Panc1 (cell line): ENCODE data around the gene MAG. TPM values are rescaled to one million over a fixed set of nuclear protein-coding genes. Genes with fewer than 3 reads are reported as not detected.
A peak's percentile ranks its signal among the peaks of the same experiment; 100 is the strongest.

Experiments
- ATAC-seq: fragments of 200-7000 bp; cut with Tn5 transposase; 2 replicates; pipeline ENCODE4 v1.9.1; 2020; ENCODE audit warnings: mild to moderate bottlenecking, moderate library complexity
- BruUV-seq: library from RNA; stranded (reverse); fragments of 400-500 nt; replicated peaks from 2 replicates; lab custom pipeline; 2021; lab: Mats Ljungman, UMichigan
- CTCF ChIA-PET: fragments of 300-600 bp; sonication (Branson Sonifier 250); formaldehyde crosslinking; loops from one replicate; lab custom pipeline; 2022; ENCODE audit warnings: antibody characterized with exemption; lab: Charles Lee
- POLR2A ChIA-PET: fragments of 300-600 bp; sonication (Branson Sonifier 250); formaldehyde crosslinking; loops from one replicate; lab custom pipeline; 2022; ENCODE audit warnings: antibody characterized with exemption; lab: Charles Lee
- DNase-seq: peaks from one replicate; pipeline ENCODE4 v3.0.0-alpha.2; 2010; ENCODE audit warnings: low read depth, low spot score
- H3K27ac ChIP-seq: 2 replicates; pipeline ENCODE4 v1.5.1; 2011; ENCODE audit warnings: mild to moderate bottlenecking, low read length, inconsistent platforms
- H3K27me3 ChIP-seq: fragments of 200-500 bp; sonication (Bioruptor generic); 2 replicates; pipeline ENCODE4 v1.6.0; 2014; ENCODE audit warnings: low read length, inconsistent platforms; ENCODE audit not compliant: control insufficient read depth, insufficient read depth
- H3K36me3 ChIP-seq: fragments of 200-500 bp; sonication (Bioruptor generic); 2 replicates; pipeline ENCODE4 v1.5.1; 2014; ENCODE audit warnings: inconsistent platforms, mild to moderate bottlenecking, low read length, moderate library complexity; ENCODE audit not compliant: control insufficient read depth, insufficient read depth
- H3K4me1 ChIP-seq: 2 replicates; pipeline ENCODE4 v1.5.1; 2011; ENCODE audit warnings: inconsistent platforms, mild to moderate bottlenecking, low read length, moderate library complexity; ENCODE audit not compliant: control insufficient read depth, insufficient read depth
- H3K4me3 ChIP-seq, 2 experiments: 2 replicates each; pipeline ENCODE4 v1.5.1; 2011 to 2012; ENCODE audit warnings: low read depth in 2 of 2, low read length in 2 of 2, mild to moderate bottlenecking in 2 of 2, inconsistent platforms in 1 of 2, moderate library complexity in 1 of 2
- H3K9me3 ChIP-seq: fragments of 200-500 bp; sonication (Bioruptor generic); 2 replicates; pipeline ENCODE4 v1.5.1; 2014; ENCODE audit warnings: low read depth, mild to moderate bottlenecking, inconsistent platforms, low read length, moderate library complexity; ENCODE audit not compliant: control insufficient read depth, insufficient read depth
- CTCF ChIP-seq: fragments of 450-650 bp; IDR thresholded peaks from 2 replicates; pipeline ENCODE4 v1.5.1; 2017; ENCODE audit warnings: mild to moderate bottlenecking
- POLR2AphosphoS5 ChIP-seq: IDR thresholded peaks from 2 replicates; pipeline ENCODE4 v1.6.1; 2012; ENCODE audit warnings: mild to moderate bottlenecking, low read depth, low read length, moderate library complexity
- REST ChIP-seq, 2 experiments: IDR thresholded peaks; 2 replicates each; pipeline ENCODE4 v1.6.1; 2011 to 2012; ENCODE audit warnings: low read depth in 2 of 2, control low read depth in 1 of 2, low read length in 1 of 2, mild to moderate bottlenecking in 1 of 2, moderate library complexity in 1 of 2; ENCODE audit not compliant: insufficient read depth in 1 of 2
- SIN3A ChIP-seq: IDR thresholded peaks from 2 replicates; pipeline ENCODE4 v1.6.1; 2012; ENCODE audit warnings: low read depth, mild to moderate bottlenecking, low read length, moderate library complexity, borderline replicate concordance; ENCODE audit not compliant: insufficient read depth
- TCF7L2 ChIP-seq: IDR thresholded peaks from 2 replicates; pipeline ENCODE4 v1.6.1; 2011; ENCODE audit warnings: mild to moderate bottlenecking, low read depth, low read length, inconsistent platforms
- in situ Hi-C: cut with HindIII; loops from 2 replicates; pipeline ENCODE4 v1.10.0; 2016; ENCODE audit warnings: low sequenced_read_pairs, low pct_unique_long_range_greater_than_20kb
- intact Hi-C: fragments of 100-400 bp; cut with micrococcal nuclease; formaldehyde crosslinking; loops from one replicate; pipeline ENCODE4 v1.10.0; 2022; ENCODE audit not compliant: unreplicated experiment
- total RNA-seq: library from RNA; stranded (reverse); gene quantifications from one replicate; pipeline ENCODE4 v1.2.1, GENCODE V29; 2021; ENCODE audit not compliant: unreplicated experiment

The MAG gene
- total RNA-seq, 1 experiment from 2014 or later, result not detected

- DNase-seq (peak; percentile 53), ATAC-seq (peak; percentile 85)
- peak overlapping the region; percentile 73 to 78 for H3K4me3 ChIP-seq
- H3K36me3 ChIP-seq, result no peaks in the 10 kb centered on the region; the same call in 1 of the 2 replicates
- in situ Hi-C loops, result no loop called here
- peaks cover 25% of the 10 kb centered on the region for H3K27me3 ChIP-seq
- peaks cover 4% of the 10 kb centered on the region; the same call in 1 of the 2 replicates for H3K4me1 ChIP-seq
- no TSS peak for BruUV-seq
- intact Hi-C loops, result no loop called here
- no peaks in the 10 kb centered on the region; the same call in 1 of the 2 replicates for H3K9me3 ChIP-seq
- POLR2A ChIA-PET, result no interaction called here
- TF ChIP-seq TCF7L2 (0 out of 2 replicates have a peak, but pooled peaks have one; percentile 24), REST (IDR thresholded peaks at IDR 0.05; ENCODE audit: insufficient read depth in 1 of 2, low read depth in 2 of 2, low read length in 1 of 2) (no peak), SIN3A (no peak), POLR2AphosphoS5 (peak; percentile 56), CTCF (peak; percentile 78; the same call in 1 of the 2 replicates)
- CTCF ChIA-PET, result no interaction called here
- peak overlapping the region; percentile 85 for H3K27ac ChIP-seq
Observed at GRCh38 chr19:35247526-35248309, 44.2 kb upstream of the MAG start.

- ChIA-PET CTCF (no interaction called here), POLR2A (no interaction called here)
- peak; percentile 92 for ATAC-seq
- in situ Hi-C loops, result no loop called here
- peak within 1 kb of the TSS; percentile 73 to 78 for H3K4me3 ChIP-seq
- H3K9me3 ChIP-seq, result no peaks in the 10 kb centered on the region; the same call in 1 of the 2 replicates
- DNase-seq, result peak; percentile 43
- H3K27me3 ChIP-seq, result peaks cover 18% of the 10 kb centered on the region
- TF ChIP-seq CTCF, result no peak
- TF ChIP-seq SIN3A, result 0 out of 2 replicates have a peak, but pooled peaks have one; percentile 68
- 0 out of 2 replicates have a peak, but pooled peaks have one; percentile 3 for TF ChIP-seq TCF7L2
- 0 out of 4 replicates have a peak, but pooled peaks of 1 of the 2 experiments have one; percentile 41 for TF ChIP-seq REST (IDR thresholded peaks at IDR 0.05; ENCODE audit: insufficient read depth in 1 of 2, low read depth in 2 of 2, low read length in 1 of 2)
- TF ChIP-seq POLR2AphosphoS5, result peak; percentile 80
- peak within 1 kb of the TSS; percentile 85 for H3K27ac ChIP-seq
- H3K36me3 ChIP-seq, result no peaks in the 10 kb centered on the region; the same call in 1 of the 2 replicates
- intact Hi-C loops, result no loop called here
- BruUV-seq, result no TSS peak
- H3K4me1 ChIP-seq, result peaks cover 4% of the 10 kb centered on the region; the same call in 1 of the 2 replicates
Observed at GRCh38 chr19:35248310-35249145, 43.4 kb upstream of the MAG start, which contains the start of gene LSR. LSR (plus strand) TSS chr19:35249002; CDS start chr19:35249023, 21 bp downstream.
